Thoracic aorta (tissue), 2 donors: ENCODE data around the gene CTNNA3. TPM values are rescaled to one million over a fixed set of nuclear protein-coding genes. Genes with fewer than 3 reads are reported as not detected.

Experiments
- ATAC-seq: fragments of 150-250 bp; one replicate; pipeline ENCODE4 v1.8.0; 2017; ENCODE audit warnings: low read depth; ENCODE audit not compliant: insufficient number of reproducible peaks, low FRiP score
- DNase-seq: peaks from one replicate; pipeline ENCODE4 v3.0.0-alpha.2; 2020; ENCODE audit warnings: low spot score
- H3K27ac ChIP-seq, 2 donors: fragments of 200-600 bp; sonication (generic); 1 replicate in 1 of 2; 2 replicates in 1 of 2; pipeline ENCODE4 v1.5.1; 2016; ENCODE audit warnings: mild to moderate bottlenecking in 2 of 2, moderate library complexity in 2 of 2
- H3K27me3 ChIP-seq: fragments of 200-600 bp; sonication (generic); replicated peaks from 2 replicates; pipeline ENCODE4 v1.6.0; 2016; ENCODE audit warnings: mild to moderate bottlenecking; ENCODE audit not compliant: insufficient read depth
- H3K36me3 ChIP-seq: fragments of 200-600 bp; sonication (generic); one replicate; pipeline ENCODE4 v1.5.1; 2016
- H3K4me1 ChIP-seq, 2 donors: fragments of 200-600 bp; sonication (generic); 1 replicate in 1 of 2; 2 replicates in 1 of 2; pipeline versions ENCODE4 v1.5.1 to v1.6.0; 2016; ENCODE audit warnings: low read depth in 2 of 2, mild to moderate bottlenecking in 1 of 2; ENCODE audit not compliant: control insufficient read depth in 1 of 2
- H3K4me3 ChIP-seq: fragments of 200-600 bp; sonication (generic); 2 replicates; pipeline ENCODE4 v1.5.1; 2016; ENCODE audit warnings: mild to moderate bottlenecking
- H3K9me3 ChIP-seq: fragments of 200-600 bp; sonication (generic); 2 replicates; pipeline ENCODE4 v1.5.1; 2016
- CTCF ChIP-seq: fragments of 200-600 bp; sonication (generic); IDR thresholded peaks from one replicate; pipeline ENCODE4 v1.5.1; 2019; ENCODE audit warnings: antibody characterized with exemption
- total RNA-seq, 2 donors: library from RNA; depleted of rRNA; stranded (reverse); fragments of >200 nt; gene quantifications; one replicate each; pipeline versions ENCODE4 v1.1.0 to v1.2.3, GENCODE V29; 2016

Gene CTNNA3
- total RNA-seq, 2 donors from 2014 or later: 0.95 to 1.2 TPM

- DNase-seq (no peak), ATAC-seq (no peak)
- H3K27ac ChIP-seq: no peak overlapping the region
- H3K36me3 ChIP-seq: no peaks in the 10 kb centered on the region
- no peaks in the 10 kb centered on the region for H3K4me1 ChIP-seq
- TF ChIP-seq CTCF: no peak
- H3K9me3 ChIP-seq: no peaks in the 10 kb centered on the region
- no peak overlapping the region for H3K4me3 ChIP-seq
- H3K27me3 ChIP-seq: no peaks in the 10 kb centered on the region
These were observed 544.5 kb downstream of the CTNNA3 start for GRCh38 chr10:67151471-67151870.

- Histone ChIP-seq H3K4me3 (no peak overlapping the region), H3K4me1 (peaks cover 0 to 10% of the 10 kb centered on the region in 2 donors), H3K27ac (no peak overlapping the region), H3K27me3 (no peaks in the 10 kb centered on the region), H3K9me3 (no peaks in the 10 kb centered on the region), H3K36me3 (no peaks in the 10 kb centered on the region)
- TF ChIP-seq CTCF: no peak
- ATAC-seq (no peak), DNase-seq (no peak)
These were observed 551.5 kb downstream of the CTNNA3 start for GRCh38 chr10:67144530-67144929.

- Histone ChIP-seq H3K9me3 (no peaks in the 10 kb centered on the region), H3K4me1 (peaks cover 0 to 10% of the 10 kb centered on the region in 2 donors), H3K4me3 (no peak overlapping the region), H3K27ac (no peak overlapping the region), H3K36me3 (no peaks in the 10 kb centered on the region), H3K27me3 (no peaks in the 10 kb centered on the region)
- no peak for ATAC-seq
- no peak for DNase-seq
- no peak for TF ChIP-seq CTCF
These were observed 554.7 kb downstream of the CTNNA3 start for GRCh38 chr10:67141300-67141699.

GRCh38 chr10:67140641-67141040 lies 555.4 kb downstream of the CTNNA3 start:
- H3K27me3 ChIP-seq: no peaks in the 10 kb centered on the region
- no peaks in the 10 kb centered on the region for H3K36me3 ChIP-seq
- DNase-seq (no peak), ATAC-seq (no peak)
- H3K9me3 ChIP-seq: no peaks in the 10 kb centered on the region
- TF ChIP-seq CTCF: no peak
- no peak overlapping the region for H3K27ac ChIP-seq
- no peak overlapping the region for H3K4me3 ChIP-seq
- peaks cover 0 to 10% of the 10 kb centered on the region in 2 donors for H3K4me1 ChIP-seq

- Histone ChIP-seq H3K36me3 (no peaks in the 10 kb centered on the region), H3K9me3 (no peaks in the 10 kb centered on the region), H3K4me1 (no peaks in the 10 kb centered on the region), H3K27me3 (no peaks in the 10 kb centered on the region), H3K4me3 (no peak overlapping the region), H3K27ac (no peak overlapping the region)
- no peak for DNase-seq
- TF ChIP-seq CTCF: no peak
- ATAC-seq: no peak
These were observed 568.6 kb downstream of the CTNNA3 start for GRCh38 chr10:67127441-67127840.
